Lower leg skin (tissue), 4 donors: ENCODE measurements around the gene SH3YL1. TPM values are rescaled to one million over a fixed set of nuclear protein-coding genes. Genes with fewer than 3 reads are reported as not detected.

Experiments used
- DNase-seq, 2 donors: peaks; one replicate each; pipeline ENCODE4 v3.0.0-alpha.2; 2019; ENCODE audit warnings: low spot score in 2 of 2
- H3K4me3 ChIP-seq: fragments of 200-600 bp; sonication (generic); 2 replicates; pipeline ENCODE4 v1.5.1; 2017; ENCODE audit warnings: mild to moderate bottlenecking, low read depth; ENCODE audit not compliant: poor library complexity, severe bottlenecking
- POLR2A ChIP-seq, 2 donors: fragments of 450-650 bp; IDR thresholded peaks; one replicate each; pipeline ENCODE4 v1.6.1; 2016 to 2017; ENCODE audit warnings: antibody characterized with exemption in 2 of 2, mild to moderate bottlenecking in 1 of 2, moderate library complexity in 1 of 2
- WGBS, 2 donors: methylation state at CpG; one replicate each; pipeline ENCODE4 v1.1.5; 2018; 5-methylcytosine and 5-hydroxymethylcytosine counted together
- intact Hi-C: fragments of 100-400 bp; cut with DNase I; formaldehyde crosslinking; loops from one replicate; pipeline ENCODE4 v1.15.0; 2023; ENCODE audit warnings: low total_unique reads
- total RNA-seq, 4 donors: library from RNA; depleted of rRNA; stranded (reverse); fragments of >200 nt; gene quantifications; one replicate each; pipeline ENCODE4 v1.1.0, GENCODE V29; 2016
- TF ChIP-seq, protein P1 (sequence below), 3 donors: fragments of 450-650 bp; IDR thresholded peaks; one replicate each; pipeline ENCODE4 v1.5.1; 2016; ENCODE audit warnings: antibody characterized with exemption in 3 of 3, mild to moderate bottlenecking in 3 of 3, moderate library complexity in 2 of 3

The SH3YL1 gene
- total RNA-seq, 4 donors from 2014 or later = 106 to 159 (median 124) TPM

DNA sequence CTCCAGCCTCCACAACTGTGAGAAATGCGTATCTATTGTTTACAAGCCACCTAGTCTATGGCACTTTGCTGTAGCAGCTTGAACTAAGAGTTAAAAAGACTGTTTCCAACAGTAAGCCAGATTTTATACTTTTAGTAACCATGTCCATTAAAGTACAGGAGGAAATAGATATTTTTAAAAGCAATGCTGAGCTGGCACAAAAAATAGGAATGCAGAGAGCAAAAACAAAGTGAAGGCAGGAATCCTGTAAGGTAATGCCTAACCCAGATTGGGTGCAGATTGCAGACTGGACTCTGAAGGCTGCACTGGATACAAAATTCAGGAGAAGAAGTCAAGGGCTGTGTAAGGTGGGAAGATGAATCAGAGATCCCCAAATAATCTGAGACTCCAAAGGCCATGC is 55.5 kb downstream of the SH3YL1 start:
- WGBS, 2 donors = 71 to 92% methylated on average over 1 of the region's 1 CpG
- no peak overlapping the region for H3K4me3 ChIP-seq
- TF ChIP-seq, protein P1, sequence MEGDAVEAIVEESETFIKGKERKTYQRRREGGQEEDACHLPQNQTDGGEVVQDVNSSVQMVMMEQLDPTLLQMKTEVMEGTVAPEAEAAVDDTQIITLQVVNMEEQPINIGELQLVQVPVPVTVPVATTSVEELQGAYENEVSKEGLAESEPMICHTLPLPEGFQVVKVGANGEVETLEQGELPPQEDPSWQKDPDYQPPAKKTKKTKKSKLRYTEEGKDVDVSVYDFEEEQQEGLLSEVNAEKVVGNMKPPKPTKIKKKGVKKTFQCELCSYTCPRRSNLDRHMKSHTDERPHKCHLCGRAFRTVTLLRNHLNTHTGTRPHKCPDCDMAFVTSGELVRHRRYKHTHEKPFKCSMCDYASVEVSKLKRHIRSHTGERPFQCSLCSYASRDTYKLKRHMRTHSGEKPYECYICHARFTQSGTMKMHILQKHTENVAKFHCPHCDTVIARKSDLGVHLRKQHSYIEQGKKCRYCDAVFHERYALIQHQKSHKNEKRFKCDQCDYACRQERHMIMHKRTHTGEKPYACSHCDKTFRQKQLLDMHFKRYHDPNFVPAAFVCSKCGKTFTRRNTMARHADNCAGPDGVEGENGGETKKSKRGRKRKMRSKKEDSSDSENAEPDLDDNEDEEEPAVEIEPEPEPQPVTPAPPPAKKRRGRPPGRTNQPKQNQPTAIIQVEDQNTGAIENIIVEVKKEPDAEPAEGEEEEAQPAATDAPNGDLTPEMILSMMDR (IDR thresholded peaks at IDR 0.05) = no peak
- TF ChIP-seq POLR2A (IDR thresholded peaks at IDR 0.05) = no peak
- intact Hi-C loops = no loop called here
- DNase-seq = no peak

DNA sequence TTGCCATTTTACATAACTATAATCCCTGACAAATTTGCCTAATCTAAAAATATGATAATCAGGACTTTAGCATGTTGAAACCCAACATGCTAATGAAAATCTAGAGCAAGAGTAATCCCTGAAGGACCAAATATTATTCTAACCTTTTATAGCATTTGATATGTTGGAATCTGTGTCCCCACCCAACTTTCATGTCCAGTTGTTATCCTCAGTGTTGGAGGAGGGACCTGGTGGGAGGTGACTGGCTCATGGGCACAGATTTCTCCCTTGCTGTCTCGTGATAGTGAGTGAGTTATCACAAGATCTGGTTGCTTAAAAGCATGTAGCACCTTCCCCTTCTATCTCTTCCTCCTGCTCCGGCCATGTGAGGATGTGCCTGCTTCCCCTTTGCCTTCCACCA is 59.8 kb downstream of the SH3YL1 start:
- H3K4me3 ChIP-seq = no peak overlapping the region
- no peak for TF ChIP-seq POLR2A (IDR thresholded peaks at IDR 0.05)
- TF ChIP-seq, protein P1 (IDR thresholded peaks at IDR 0.05) = no peak
- intact Hi-C loops = no loop called here
- 61 to 63% methylated on average over 2 of the region's 2 CpGs for WGBS, 2 donors
- DNase-seq = no peak

DNA sequence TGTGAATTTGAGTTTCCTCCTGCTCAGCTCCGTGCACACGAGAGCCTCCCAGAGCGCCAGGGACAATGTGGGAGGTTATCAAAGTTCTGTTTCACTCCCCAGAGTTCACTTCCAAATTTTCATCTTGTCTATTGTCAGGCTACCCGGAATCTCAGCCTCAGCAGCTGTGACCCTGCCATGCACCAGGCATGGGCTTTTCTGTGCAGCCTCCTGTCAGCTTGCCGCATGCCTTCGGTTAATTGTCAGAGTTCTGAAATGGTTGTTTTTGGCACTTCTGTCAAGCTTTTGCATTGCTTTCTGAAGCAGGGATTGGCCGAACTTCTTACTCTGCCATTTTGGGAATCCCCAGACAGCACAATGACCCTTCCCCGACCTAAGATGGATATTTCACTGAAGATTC is 60.4 kb downstream of the SH3YL1 start:
- WGBS, 2 donors = 72 to 77% methylated on average over 8 of the region's 8 CpGs
- TF ChIP-seq, protein P1 (IDR thresholded peaks at IDR 0.05) = no peak
- TF ChIP-seq POLR2A (IDR thresholded peaks at IDR 0.05) = no peak
- no peak overlapping the region for H3K4me3 ChIP-seq
- intact Hi-C loops = no loop called here
- DNase-seq = no peak

DNA sequence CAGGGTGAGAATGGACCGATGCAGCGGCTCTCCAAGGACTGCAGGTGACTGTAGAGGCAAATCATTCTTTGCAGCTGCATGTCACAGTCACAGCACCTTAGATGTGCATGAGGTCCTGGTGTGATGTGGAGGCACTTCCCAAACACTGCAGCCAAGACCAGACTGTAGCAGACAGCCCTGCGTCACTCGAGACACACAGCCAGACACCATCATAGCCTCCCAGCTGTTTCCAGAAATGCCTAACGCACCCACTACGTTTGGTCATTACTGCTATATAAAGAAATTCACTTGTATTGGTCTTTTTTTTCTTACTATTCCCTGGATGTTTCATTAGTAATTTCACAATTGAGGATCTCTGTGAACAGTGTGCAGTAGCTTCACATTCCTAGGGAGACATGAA is 60.9 kb downstream of the SH3YL1 start:
- no peak for DNase-seq
- TF ChIP-seq, protein P1 (IDR thresholded peaks at IDR 0.05) = no peak
- TF ChIP-seq POLR2A (IDR thresholded peaks at IDR 0.05) = no peak
- intact Hi-C loops = no loop called here
- 73 to 76% methylated on average over 6 of the region's 6 CpGs for WGBS, 2 donors
- no peak overlapping the region for H3K4me3 ChIP-seq

DNA sequence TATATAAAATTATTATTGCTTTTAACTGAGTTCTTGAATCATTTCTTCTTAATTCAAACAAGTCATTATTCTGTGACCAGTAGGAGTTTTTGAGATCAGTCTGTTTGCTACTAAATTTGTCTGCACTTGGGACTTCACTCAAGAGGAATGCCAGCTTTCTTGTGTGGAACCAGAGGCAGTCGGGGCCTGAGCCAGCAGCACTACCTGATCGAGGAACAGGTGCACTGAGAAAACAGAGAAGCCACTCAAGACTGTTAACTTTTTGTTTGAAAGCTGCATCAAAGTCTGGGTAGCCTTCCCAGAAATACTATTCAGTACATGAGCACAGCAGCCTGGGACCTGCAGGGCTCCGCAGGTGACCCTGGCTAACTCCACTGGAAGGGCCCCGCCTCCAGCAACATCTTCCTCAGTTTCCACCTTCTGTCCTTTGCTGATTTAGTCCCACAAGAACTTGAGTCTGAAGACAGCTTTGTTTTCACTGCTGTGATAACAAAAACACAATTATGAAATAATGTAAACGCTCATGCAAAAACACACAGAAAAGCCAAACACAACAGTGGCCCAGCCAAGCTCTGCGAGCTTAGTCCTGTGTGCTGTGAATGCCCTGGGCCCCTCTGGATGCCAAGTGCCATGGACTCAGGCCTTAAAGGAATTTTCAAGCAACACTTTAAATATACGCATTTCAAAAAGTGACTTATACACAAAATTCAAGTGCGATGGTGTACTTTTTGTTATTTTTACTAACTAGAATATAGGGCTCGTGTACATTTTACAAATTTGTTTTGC is 62.0 kb downstream of the SH3YL1 start:
- no peak overlapping the region for H3K4me3 ChIP-seq
- 81 to 85% methylated on average over 9 of the region's 9 CpGs for WGBS, 2 donors
- DNase-seq = no peak
- no peak for TF ChIP-seq POLR2A (IDR thresholded peaks at IDR 0.05)
- TF ChIP-seq, protein P1 (IDR thresholded peaks at IDR 0.05) = no peak
- intact Hi-C loops = no loop called here
